ENCODE results near the gene LIPI. TPM values are rescaled to one million over a fixed set of nuclear protein-coding genes. Genes with fewer than 3 reads are reported as not detected.
"Not testable (repeated sequence)": the region's sequence is repeated elsewhere in the genome, so short reads cannot be mapped to it uniquely, and the experiment has no call there.

The LIPI gene
- total RNA-seq, 4 donors from 2014 or later, result 2.1 TPM; not detected in 3

- Histone ChIP-seq H3K27ac (no peak overlapping the region), H3K27me3 (no peaks in the 10 kb centered on the region), H3K4me1 (peaks cover 0 to 13% (median 0%) of the 10 kb centered on the region in 4 donors), H3K36me3 (no peaks in the 10 kb centered on the region), H3K9me3 (no peaks in the 10 kb centered on the region), H3K4me3 (no peak overlapping the region)
- no peak for DNase-seq (ENCODE audit: low spot score in 2 of 2)
- TF ChIP-seq POLR2A (IDR thresholded peaks at IDR 0.05) (no peak), EP300 (IDR thresholded peaks at IDR 0.05) (no peak)
- TF ChIP-seq, protein P1, sequence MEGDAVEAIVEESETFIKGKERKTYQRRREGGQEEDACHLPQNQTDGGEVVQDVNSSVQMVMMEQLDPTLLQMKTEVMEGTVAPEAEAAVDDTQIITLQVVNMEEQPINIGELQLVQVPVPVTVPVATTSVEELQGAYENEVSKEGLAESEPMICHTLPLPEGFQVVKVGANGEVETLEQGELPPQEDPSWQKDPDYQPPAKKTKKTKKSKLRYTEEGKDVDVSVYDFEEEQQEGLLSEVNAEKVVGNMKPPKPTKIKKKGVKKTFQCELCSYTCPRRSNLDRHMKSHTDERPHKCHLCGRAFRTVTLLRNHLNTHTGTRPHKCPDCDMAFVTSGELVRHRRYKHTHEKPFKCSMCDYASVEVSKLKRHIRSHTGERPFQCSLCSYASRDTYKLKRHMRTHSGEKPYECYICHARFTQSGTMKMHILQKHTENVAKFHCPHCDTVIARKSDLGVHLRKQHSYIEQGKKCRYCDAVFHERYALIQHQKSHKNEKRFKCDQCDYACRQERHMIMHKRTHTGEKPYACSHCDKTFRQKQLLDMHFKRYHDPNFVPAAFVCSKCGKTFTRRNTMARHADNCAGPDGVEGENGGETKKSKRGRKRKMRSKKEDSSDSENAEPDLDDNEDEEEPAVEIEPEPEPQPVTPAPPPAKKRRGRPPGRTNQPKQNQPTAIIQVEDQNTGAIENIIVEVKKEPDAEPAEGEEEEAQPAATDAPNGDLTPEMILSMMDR (IDR thresholded peaks at IDR 0.05), result no peak
Measured at GRCh38 chr21:14213164-14213563, 2.4 kb upstream of the LIPI start.

DNA sequence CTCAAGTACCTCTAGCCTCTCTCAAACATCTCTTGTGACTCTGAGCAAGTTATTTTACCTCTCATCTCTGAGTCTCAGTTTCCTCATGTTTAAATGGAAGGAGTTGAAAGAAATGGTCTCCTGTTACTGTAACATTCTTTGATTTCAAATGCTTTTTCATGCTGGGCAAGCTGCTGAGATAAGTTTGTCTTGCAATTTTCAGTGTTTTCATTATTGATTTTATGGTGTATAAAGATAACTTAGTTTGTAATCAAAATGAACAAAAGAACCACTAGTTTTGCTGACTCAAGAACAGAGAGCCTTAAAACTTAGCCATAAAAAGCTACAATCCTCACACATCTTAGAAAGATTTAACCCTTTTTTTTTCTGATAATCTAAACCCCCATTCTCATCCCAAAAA is 4.5 kb downstream of the LIPI start:
- H3K27me3 ChIP-seq, result no peaks in the 10 kb centered on the region
- no peak overlapping the region for H3K4me3 ChIP-seq
- no peak for DNase-seq (ENCODE audit: low spot score in 2 of 2)
- H3K27ac ChIP-seq, result no peak overlapping the region
- no peaks in the 10 kb centered on the region for H3K36me3 ChIP-seq
- TF ChIP-seq, protein P1 (IDR thresholded peaks at IDR 0.05), result no peak
- TF ChIP-seq POLR2A (IDR thresholded peaks at IDR 0.05), result no peak
- no peaks in the 10 kb centered on the region for H3K4me1 ChIP-seq
- no peaks in the 10 kb centered on the region for H3K9me3 ChIP-seq

DNA sequence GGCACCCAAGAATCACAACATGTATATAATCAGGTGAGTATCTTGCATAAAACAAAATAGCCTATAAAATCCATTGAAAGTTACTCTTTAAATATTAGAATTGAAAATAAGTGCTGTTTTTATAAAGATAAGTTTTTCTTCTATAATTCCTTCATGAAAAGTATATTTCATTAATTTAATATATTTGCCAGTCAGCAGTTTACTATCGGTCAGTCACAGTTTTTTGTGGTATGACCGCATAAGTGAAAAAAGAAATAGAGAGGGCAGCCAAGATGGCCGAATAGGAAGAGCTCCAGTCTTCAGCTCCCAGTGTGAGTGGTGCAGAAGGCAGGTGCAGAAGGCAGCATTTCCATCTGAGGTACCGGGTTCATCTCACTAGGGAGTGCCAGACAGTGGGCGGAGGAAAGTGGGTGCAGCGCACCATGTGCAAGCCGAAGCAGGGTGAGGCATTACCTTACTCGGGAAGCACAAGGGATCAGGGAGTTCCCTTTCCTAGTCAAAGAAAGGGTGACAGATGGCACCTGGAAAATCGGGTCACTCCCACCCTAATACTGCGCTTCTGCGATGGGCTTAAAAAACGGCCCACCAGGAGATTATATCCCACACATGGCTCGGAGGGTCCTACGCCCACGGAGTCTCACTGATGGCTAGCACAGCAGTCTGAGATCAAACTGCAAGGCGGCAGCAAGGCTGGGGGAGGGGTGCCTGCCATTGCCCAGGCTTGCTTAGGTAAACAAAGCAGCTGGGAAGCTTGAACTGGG is 44.1 kb downstream of the LIPI start:
- not testable (repeated sequence) for H3K36me3 ChIP-seq; H3K27me3 ChIP-seq; DNase-seq (ENCODE audit: low spot score in 2 of 2); H3K4me3 ChIP-seq; H3K27ac ChIP-seq; H3K4me1 ChIP-seq
- H3K9me3 ChIP-seq, result peaks cover 0 to 20% (median 0%) of the 10 kb centered on the region in 4 donors
- 85 to 90% methylated on average over 16 of the region's 16 CpGs for WGBS, 2 donors

DNA sequence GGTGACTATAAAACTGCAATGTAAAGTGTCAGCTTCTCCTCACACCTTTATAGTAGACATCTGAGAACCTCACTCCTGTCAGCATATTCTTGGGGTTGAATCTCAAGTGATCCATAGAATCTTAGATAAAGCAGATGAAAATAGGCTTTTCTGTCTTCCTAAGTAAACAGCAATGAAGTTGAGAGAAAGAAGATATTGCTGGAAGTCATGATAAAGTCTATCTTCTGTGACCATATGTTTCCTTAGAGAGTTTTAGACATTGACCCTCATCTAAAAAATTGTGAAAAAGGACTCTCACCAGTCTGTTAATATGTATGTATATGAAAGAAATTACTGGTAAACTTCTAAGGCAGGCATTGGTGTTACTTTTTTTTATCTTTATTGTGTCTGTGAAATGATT is 66.8 kb downstream of the LIPI start:
- H3K4me3 ChIP-seq, result no peak overlapping the region
- DNase-seq (ENCODE audit: low spot score in 2 of 2), result no peak
- H3K36me3 ChIP-seq, result no peaks in the 10 kb centered on the region
- TF ChIP-seq POLR2A (IDR thresholded peaks at IDR 0.05), result no peak
- TF ChIP-seq, protein P1 (IDR thresholded peaks at IDR 0.05), result no peak
- no peak for TF ChIP-seq EP300 (IDR thresholded peaks at IDR 0.05)
- H3K4me1 ChIP-seq, result no peaks in the 10 kb centered on the region
- no peaks in the 10 kb centered on the region for H3K9me3 ChIP-seq
- H3K27ac ChIP-seq, result no peak overlapping the region
- no peaks in the 10 kb centered on the region for H3K27me3 ChIP-seq

DNA sequence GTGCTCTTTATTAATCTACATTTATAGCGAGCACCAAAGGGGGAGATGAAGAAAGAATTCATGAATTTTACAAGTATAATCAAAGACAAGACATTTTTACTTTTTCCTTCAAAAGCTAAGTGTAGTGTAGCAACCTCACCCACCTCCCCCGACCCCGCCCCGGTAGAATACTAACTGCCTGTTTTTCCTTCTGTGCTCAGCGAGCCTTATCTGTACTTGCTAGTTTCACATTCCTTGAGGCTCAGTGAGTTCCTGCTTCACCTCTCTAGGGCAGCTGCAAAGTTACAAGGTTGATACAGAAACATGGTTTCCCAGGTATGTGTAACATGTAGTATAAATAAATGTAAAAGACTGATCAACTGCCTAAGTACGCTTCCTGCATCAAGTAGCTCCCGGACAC is 86.5 kb downstream of the LIPI start:
- Histone ChIP-seq H3K9me3 (peaks cover 0 to 8% (median 0%) of the 10 kb centered on the region in 4 donors), H3K4me1 (no peaks in the 10 kb centered on the region), H3K27me3 (no peaks in the 10 kb centered on the region), H3K4me3 (no peak overlapping the region), H3K36me3 (no peaks in the 10 kb centered on the region), H3K27ac (no peak overlapping the region)
- no peak for DNase-seq (ENCODE audit: low spot score in 2 of 2)
- no peak for TF ChIP-seq EP300 (IDR thresholded peaks at IDR 0.05)
- TF ChIP-seq, protein P1 (IDR thresholded peaks at IDR 0.05), result no peak
- TF ChIP-seq POLR2A (IDR thresholded peaks at IDR 0.05), result no peak
- WGBS, 2 donors, result 95 to 98% methylated on average over 7 of the region's 7 CpGs

GRCh38 chr21:14121719-14122118 is 89.0 kb downstream of the LIPI start:
- TF ChIP-seq POLR2A (IDR thresholded peaks at IDR 0.05) (no peak), EP300 (IDR thresholded peaks at IDR 0.05) (no peak)
- TF ChIP-seq, protein P1 (IDR thresholded peaks at IDR 0.05), result no peak
- H3K4me1 ChIP-seq, result no peaks in the 10 kb centered on the region
- H3K4me3 ChIP-seq, result no peak overlapping the region
- peaks cover 0 to 8% (median 0%) of the 10 kb centered on the region in 4 donors for H3K9me3 ChIP-seq
- no peak overlapping the region for H3K27ac ChIP-seq
- no peaks in the 10 kb centered on the region for H3K27me3 ChIP-seq
- no peak for DNase-seq (ENCODE audit: low spot score in 2 of 2)
- WGBS, 2 donors, result 88 to 94% methylated on average over 5 of the region's 5 CpGs
- no peaks in the 10 kb centered on the region for H3K36me3 ChIP-seq
